Activated naive CD4-positive, alpha-beta T cell (primary cell): ENCODE data around the gene ASB3.
"Not testable (repeated sequence)": the region's sequence is repeated elsewhere in the genome, so short reads cannot be mapped to it uniquely, and the experiment has no call there.

Source experiments
- DNase-seq, 4 experiments: peaks; one replicate each; lab custom pipeline; 2025; lab: John Stamatoyannopoulos, UW

The ASB3 gene

GRCh38 chr2:53786705-53787613, at the start of gene ASB3, which contains the start of gene ERLEC1:
Gene ASB3, minus strand, starts transcription at chr2:53786953. Its CDS starts 21,381 bp downstream, at chr2:53765572.
Gene ERLEC1, plus strand, starts transcription at chr2:53787044. Its CDS starts 167 bp downstream, at chr2:53787211.
- peak; percentile 54 to 79 (median 66) for DNase-seq

- DNase-seq: not testable (repeated sequence)
These were observed 43.2 kb upstream of the ASB3 start for GRCh38 chr2:53829980-53830290.

- DNase-seq: no peak
These were observed 42.7 kb upstream of the ASB3 start for GRCh38 chr2:53829273-53829979.

- DNase-seq: no peak
These were observed 41.6 kb upstream of the ASB3 start for GRCh38 chr2:53828331-53828730.

GRCh38 chr2:53827398-53828175, 40.8 kb upstream of the ASB3 start:
- DNase-seq: no peak

GRCh38 chr2:53826587-53827397, 40.0 kb upstream of the ASB3 start:
- no peak for DNase-seq

GRCh38 chr2:53826030-53826410, 39.3 kb upstream of the ASB3 start:
- DNase-seq: no peak

- DNase-seq: not testable (repeated sequence)
These were observed 36.9 kb upstream of the ASB3 start for GRCh38 chr2:53823639-53824038.

- no peak for DNase-seq
These were observed 35.1 kb upstream of the ASB3 start for GRCh38 chr2:53821810-53822209.

GRCh38 chr2:53820711-53821110, 34.0 kb upstream of the ASB3 start:
- DNase-seq: no peak

GRCh38 chr2:53820048-53820447, 33.3 kb upstream of the ASB3 start:
- DNase-seq: no peak

GRCh38 chr2:53819634-53820033, 32.9 kb upstream of the ASB3 start:
- DNase-seq: no peak

GRCh38 chr2:53818854-53819435, 32.2 kb upstream of the ASB3 start:
- no peak for DNase-seq

GRCh38 chr2:53813151-53813550, 26.4 kb upstream of the ASB3 start:
- no peak for DNase-seq

- no peak for DNase-seq
These were observed 24.8 kb upstream of the ASB3 start for GRCh38 chr2:53811601-53812000.

GRCh38 chr2:53802617-53803151, 15.9 kb upstream of the ASB3 start:
- DNase-seq: no peak

- DNase-seq: no peak
These were observed 14.8 kb upstream of the ASB3 start for GRCh38 chr2:53801547-53801946.

- DNase-seq: no peak
These were observed 7.1 kb upstream of the ASB3 start for GRCh38 chr2:53793821-53794220.

GRCh38 chr2:53793261-53793660, 6.5 kb upstream of the ASB3 start:
- no peak for DNase-seq

GRCh38 chr2:53787614-53788289, 999 bp upstream of the ASB3 start:
- DNase-seq: no peak
